HepG2 (cell line): ENCODE data around the gene THAP9. TPM values are rescaled to one million over a fixed set of nuclear protein-coding genes. Genes with fewer than 3 reads are reported as not detected.

Experiments used
- ATAD3A ChIP-seq: sonication (generic); formaldehyde crosslinking; IDR thresholded peaks from 2 replicates; pipeline ENCODE4 v1.4.0; 2020; ENCODE audit warnings: missing genetic modification reagents
- ATF1 ChIP-seq: IDR thresholded peaks from 2 replicates; pipeline ENCODE4 v1.6.1; 2016; ENCODE audit warnings: mild to moderate bottlenecking, control low read depth
- NR2F2 ChIP-seq: IDR thresholded peaks from 2 replicates; pipeline ENCODE4 v1.6.1; 2012; ENCODE audit warnings: low read depth, inconsistent platforms, borderline replicate concordance
- SIN3A ChIP-seq: IDR thresholded peaks from 2 replicates; pipeline ENCODE4 v1.6.1; 2011; ENCODE audit warnings: low read depth, mild to moderate bottlenecking, control low read depth, low read length, borderline replicate concordance
- SIX4 ChIP-seq: sonication (generic); formaldehyde crosslinking; IDR thresholded peaks from 2 replicates; pipeline ENCODE4 v1.4.0; 2020; ENCODE audit warnings: missing genetic modification reagents
- SMARCE1 ChIP-seq: fragments of 450-650 bp; IDR thresholded peaks from 2 replicates; pipeline ENCODE4 v1.6.1; 2017; ENCODE audit warnings: borderline replicate concordance
- SPEN ChIP-seq: sonication (generic); formaldehyde crosslinking; IDR thresholded peaks from 2 replicates; pipeline ENCODE4 v1.5.1; 2020; ENCODE audit warnings: low read depth, mild to moderate bottlenecking, missing genetic modification reagents
- THRA ChIP-seq: sonication (generic); formaldehyde crosslinking; IDR thresholded peaks from 2 replicates; pipeline ENCODE4 v1.4.0; 2020; ENCODE audit warnings: missing genetic modification reagents, borderline replicate concordance
- ZBTB1 ChIP-seq: sonication (generic); formaldehyde crosslinking; IDR thresholded peaks from 2 replicates; pipeline ENCODE4 v1.4.0; 2020; ENCODE audit warnings: missing genetic modification reagents, borderline replicate concordance
- ZNF333 ChIP-seq: sonication (generic); formaldehyde crosslinking; IDR thresholded peaks from 2 replicates; pipeline ENCODE4 v1.4.0; 2020; ENCODE audit warnings: mild to moderate bottlenecking, missing genetic modification reagents, borderline replicate concordance
- ZNF598 ChIP-seq: sonication (generic); formaldehyde crosslinking; IDR thresholded peaks from 2 replicates; pipeline ENCODE4 v1.5.1; 2020; ENCODE audit warnings: mild to moderate bottlenecking, missing genetic modification reagents, borderline replicate concordance
- polyA plus RNA-seq, 8 experiments: library from polyadenylated mRNA; depleted of rRNA in 3 of 8; stranded (reverse) in 7 of 8; unstranded in 1 of 8; fragments of >200 nt; fragmentation: Illumina TruSeq in 4 of 8; extraction: Trizol in 4 of 8; gene quantifications; 2 replicates each; pipeline versions ENCODE4 v1.2.1 to v1.2.3, GENCODE V29; 2011 to 2016; ENCODE audit warnings: low read depth in 4 of 8, missing spikeins in 1 of 8, mixed read lengths in 1 of 8; ENCODE audit not compliant: insufficient read depth in 1 of 8
- total RNA-seq, 5 experiments: library from RNA; depleted of rRNA; stranded (reverse); fragments of >200 nt; fragmentation: Illumina TruSeq; extraction: Trizol; gene quantifications; 2 replicates each; pipeline ENCODE4 v1.2.3, GENCODE V29; 2016; ENCODE audit warnings: low read depth in 1 of 5
- TF ChIP-seq, protein P1 (sequence below): sonication (generic); formaldehyde crosslinking; IDR thresholded peaks from 2 replicates; pipeline ENCODE4 v1.4.0; 2020; ENCODE audit warnings: mild to moderate bottlenecking, missing genetic modification reagents, borderline replicate concordance
- TF ChIP-seq, protein P2 (sequence below): IDR thresholded peaks from 2 replicates; pipeline ENCODE4 v1.6.1; 2016; ENCODE audit warnings: low read depth
- TF ChIP-seq, protein P3 (sequence below): sonication (generic); formaldehyde crosslinking; IDR thresholded peaks from 2 replicates; pipeline ENCODE4 v1.5.1; 2020; ENCODE audit warnings: mild to moderate bottlenecking, missing genetic modification reagents
- TF ChIP-seq, protein P4 (sequence below): sonication (generic); formaldehyde crosslinking; IDR thresholded peaks from 2 replicates; pipeline ENCODE4 v1.4.0; 2020; ENCODE audit warnings: mild to moderate bottlenecking, missing genetic modification reagents

Gene THAP9
- total and polyA plus RNA-seq, 2 of the 13 experiments (the other 11 are each of a cell fraction or from before 2014, with no cell fraction given) = 6.0 to 7.2 TPM

DNA sequence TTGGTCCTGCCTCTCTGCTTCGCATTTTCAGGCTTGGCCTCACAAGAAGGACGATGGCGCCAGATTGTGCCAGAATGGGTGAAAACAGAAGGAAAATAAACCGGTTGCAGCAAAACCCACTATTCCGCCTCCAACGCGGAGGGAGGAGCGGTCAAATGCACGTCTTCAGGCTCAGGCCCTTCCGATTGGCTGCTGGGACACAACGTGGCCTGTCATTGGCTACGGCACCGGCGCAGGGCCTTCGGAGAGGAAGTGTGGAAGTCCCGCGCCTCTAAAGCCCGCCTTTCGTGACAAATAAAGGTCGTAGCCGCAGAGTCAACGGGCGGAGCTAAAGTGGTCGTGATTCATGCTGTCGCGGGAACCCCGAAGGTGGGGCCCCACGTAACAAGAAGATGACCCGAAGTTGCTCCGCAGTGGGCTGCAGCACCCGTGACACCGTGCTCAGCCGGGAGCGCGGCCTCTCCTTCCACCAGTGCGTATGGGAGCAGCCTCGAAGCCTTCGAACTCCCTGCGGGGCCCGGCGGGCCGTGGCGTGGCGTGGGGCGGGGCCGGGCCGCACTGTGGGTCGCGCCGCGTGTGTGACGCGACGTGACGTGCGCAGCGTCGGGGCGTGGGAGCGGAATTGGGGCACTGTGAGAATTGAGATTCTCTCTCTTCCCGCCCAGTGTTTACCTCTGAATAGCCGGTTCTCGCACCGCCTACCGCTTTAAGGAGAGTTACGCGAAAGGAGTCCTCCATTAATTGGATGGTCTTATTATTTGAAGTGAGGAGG lies at the start of gene THAP9 (continued):
- TF ChIP-seq, protein P1, sequence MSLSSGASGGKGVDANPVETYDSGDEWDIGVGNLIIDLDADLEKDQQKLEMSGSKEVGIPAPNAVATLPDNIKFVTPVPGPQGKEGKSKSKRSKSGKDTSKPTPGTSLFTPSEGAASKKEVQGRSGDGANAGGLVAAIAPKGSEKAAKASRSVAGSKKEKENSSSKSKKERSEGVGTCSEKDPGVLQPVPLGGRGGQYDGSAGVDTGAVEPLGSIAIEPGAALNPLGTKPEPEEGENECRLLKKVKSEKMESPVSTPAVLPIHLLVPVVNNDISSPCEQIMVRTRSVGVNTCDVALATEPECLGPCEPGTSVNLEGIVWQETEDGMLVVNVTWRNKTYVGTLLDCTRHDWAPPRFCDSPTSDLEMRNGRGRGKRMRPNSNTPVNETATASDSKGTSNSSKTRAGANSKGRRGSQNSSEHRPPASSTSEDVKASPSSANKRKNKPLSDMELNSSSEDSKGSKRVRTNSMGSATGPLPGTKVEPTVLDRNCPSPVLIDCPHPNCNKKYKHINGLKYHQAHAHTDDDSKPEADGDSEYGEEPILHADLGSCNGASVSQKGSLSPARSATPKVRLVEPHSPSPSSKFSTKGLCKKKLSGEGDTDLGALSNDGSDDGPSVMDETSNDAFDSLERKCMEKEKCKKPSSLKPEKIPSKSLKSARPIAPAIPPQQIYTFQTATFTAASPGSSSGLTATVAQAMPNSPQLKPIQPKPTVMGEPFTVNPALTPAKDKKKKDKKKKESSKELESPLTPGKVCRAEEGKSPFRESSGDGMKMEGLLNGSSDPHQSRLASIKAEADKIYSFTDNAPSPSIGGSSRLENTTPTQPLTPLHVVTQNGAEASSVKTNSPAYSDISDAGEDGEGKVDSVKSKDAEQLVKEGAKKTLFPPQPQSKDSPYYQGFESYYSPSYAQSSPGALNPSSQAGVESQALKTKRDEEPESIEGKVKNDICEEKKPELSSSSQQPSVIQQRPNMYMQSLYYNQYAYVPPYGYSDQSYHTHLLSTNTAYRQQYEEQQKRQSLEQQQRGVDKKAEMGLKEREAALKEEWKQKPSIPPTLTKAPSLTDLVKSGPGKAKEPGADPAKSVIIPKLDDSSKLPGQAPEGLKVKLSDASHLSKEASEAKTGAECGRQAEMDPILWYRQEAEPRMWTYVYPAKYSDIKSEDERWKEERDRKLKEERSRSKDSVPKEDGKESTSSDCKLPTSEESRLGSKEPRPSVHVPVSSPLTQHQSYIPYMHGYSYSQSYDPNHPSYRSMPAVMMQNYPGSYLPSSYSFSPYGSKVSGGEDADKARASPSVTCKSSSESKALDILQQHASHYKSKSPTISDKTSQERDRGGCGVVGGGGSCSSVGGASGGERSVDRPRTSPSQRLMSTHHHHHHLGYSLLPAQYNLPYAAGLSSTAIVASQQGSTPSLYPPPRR (CRISPR knock-in tag) = no peak
- TF ChIP-seq ATF1 (CRISPR knock-in tag) (peak; percentile 86; the same call in 1 of the 2 replicates), SPEN (CRISPR knock-in tag) (peak; percentile 92), SIX4 (CRISPR knock-in tag) (no peak), SIN3A (peak; percentile 81), ZNF333 (CRISPR knock-in tag) (no peak), ZBTB1 (CRISPR knock-in tag) (no peak), ZNF598 (CRISPR knock-in tag) (no peak), ATAD3A (CRISPR knock-in tag) (no peak), THRA (CRISPR knock-in tag) (peak; percentile 52), NR2F2 (0 out of 2 replicates have a peak, but pooled peaks have one; percentile 36), SMARCE1 (no peak)
- TF ChIP-seq, protein P2, sequence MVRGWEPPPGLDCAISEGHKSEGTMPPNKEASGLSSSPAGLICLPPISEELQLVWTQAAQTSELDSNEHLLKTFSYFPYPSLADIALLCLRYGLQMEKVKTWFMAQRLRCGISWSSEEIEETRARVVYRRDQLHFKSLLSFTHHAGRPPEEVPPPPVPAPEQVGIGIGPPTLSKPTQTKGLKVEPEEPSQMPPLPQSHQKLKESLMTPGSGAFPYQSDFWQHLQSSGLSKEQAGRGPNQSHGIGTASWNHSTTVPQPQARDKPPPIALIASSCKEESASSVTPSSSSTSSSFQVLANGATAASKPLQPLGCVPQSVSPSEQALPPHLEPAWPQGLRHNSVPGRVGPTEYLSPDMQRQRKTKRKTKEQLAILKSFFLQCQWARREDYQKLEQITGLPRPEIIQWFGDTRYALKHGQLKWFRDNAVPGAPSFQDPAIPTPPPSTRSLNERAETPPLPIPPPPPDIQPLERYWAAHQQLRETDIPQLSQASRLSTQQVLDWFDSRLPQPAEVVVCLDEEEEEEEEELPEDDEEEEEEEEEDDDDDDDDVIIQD (CRISPR knock-in tag) = peak; percentile 65
- TF ChIP-seq, protein P3, sequence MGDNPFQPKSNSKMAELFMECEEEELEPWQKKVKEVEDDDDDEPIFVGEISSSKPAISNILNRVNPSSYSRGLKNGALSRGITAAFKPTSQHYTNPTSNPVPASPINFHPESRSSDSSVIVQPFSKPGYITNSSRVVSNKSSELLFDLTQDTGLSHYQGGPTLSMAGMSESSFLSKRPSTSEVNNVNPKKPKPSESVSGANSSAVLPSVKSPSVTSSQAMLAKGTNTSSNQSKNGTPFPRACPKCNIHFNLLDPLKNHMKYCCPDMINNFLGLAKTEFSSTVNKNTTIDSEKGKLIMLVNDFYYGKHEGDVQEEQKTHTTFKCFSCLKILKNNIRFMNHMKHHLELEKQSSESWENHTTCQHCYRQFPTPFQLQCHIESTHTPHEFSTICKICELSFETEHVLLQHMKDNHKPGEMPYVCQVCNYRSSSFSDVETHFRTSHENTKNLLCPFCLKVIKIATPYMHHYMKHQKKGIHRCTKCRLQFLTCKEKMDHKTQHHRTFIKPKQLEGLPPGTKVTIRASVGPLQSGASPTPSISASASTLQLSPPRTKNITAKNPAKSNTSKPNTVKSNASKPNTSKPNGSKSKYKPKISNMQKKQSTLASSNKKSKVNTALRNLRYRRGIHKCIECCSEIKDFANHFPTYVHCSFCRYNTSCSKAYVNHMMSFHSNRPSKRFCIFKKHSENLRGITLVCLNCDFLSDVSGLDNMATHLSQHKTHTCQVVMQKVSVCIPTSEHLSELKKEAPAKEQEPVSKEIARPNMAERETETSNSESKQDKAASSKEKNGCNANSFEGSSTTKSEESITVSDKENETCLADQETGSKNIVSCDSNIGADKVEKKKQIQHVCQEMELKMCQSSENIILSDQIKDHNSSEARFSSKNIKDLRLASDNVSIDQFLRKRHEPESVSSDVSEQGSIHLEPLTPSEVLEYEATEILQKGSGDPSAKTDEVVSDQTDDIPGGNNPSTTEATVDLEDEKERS = 0 out of 2 replicates have a peak, but pooled peaks have one; percentile 43
- TF ChIP-seq, protein P4, sequence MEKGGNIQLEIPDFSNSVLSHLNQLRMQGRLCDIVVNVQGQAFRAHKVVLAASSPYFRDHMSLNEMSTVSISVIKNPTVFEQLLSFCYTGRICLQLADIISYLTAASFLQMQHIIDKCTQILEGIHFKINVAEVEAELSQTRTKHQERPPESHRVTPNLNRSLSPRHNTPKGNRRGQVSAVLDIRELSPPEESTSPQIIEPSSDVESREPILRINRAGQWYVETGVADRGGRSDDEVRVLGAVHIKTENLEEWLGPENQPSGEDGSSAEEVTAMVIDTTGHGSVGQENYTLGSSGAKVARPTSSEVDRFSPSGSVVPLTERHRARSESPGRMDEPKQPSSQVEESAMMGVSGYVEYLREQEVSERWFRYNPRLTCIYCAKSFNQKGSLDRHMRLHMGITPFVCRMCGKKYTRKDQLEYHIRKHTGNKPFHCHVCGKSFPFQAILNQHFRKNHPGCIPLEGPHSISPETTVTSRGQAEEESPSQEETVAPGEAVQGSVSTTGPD (CRISPR knock-in tag) = no peak
